OCI-LY7 (cell line): ENCODE data around the gene DAW1. TPM values are rescaled to one million over a fixed set of nuclear protein-coding genes. Genes with fewer than 3 reads are reported as not detected.

Source experiments
- BruUV-seq: library from RNA; stranded (reverse); fragments of 400-500 nt; replicated peaks from 2 replicates; lab custom pipeline; 2021; lab: Mats Ljungman, UMichigan
- CTCF ChIA-PET: fragments of 300-600 bp; sonication (Branson Sonifier 250); formaldehyde crosslinking; loops from one replicate; lab custom pipeline; 2022; ENCODE audit warnings: antibody characterized with exemption; ENCODE audit not compliant: unreplicated experiment; lab: Charles Lee
- POLR2A ChIA-PET: fragments of 300-600 bp; sonication (Branson Sonifier 250); formaldehyde crosslinking; loops from one replicate; lab custom pipeline; 2022; ENCODE audit warnings: antibody characterized with exemption; lab: Charles Lee
- DNase-seq: peaks from one replicate; pipeline ENCODE4 v3.0.0-alpha.2; 2015; ENCODE audit warnings: low spot score
- H2AFZ ChIP-seq: fragments of 200-600 bp; sonication (generic), shearing (Covaris generic); 2 replicates; pipeline ENCODE4 v1.6.1; 2014; ENCODE audit warnings: mild to moderate bottlenecking, antibody characterized with exemption, low read length, moderate library complexity
- H3K27ac ChIP-seq: fragments of 200-600 bp; sonication (generic); 2 replicates; pipeline ENCODE4 v1.5.1; 2014; ENCODE audit warnings: mixed run types, low read depth, mild to moderate bottlenecking, moderate library complexity, low read length, inconsistent platforms; ENCODE audit not compliant: poor library complexity, severe bottlenecking
- H3K36me3 ChIP-seq: fragments of 200-600 bp; sonication (generic); 2 replicates; pipeline ENCODE4 v1.6.1; 2014; ENCODE audit warnings: mild to moderate bottlenecking, antibody characterized with exemption, low read length, moderate library complexity, mixed read lengths; ENCODE audit not compliant: insufficient read depth
- H3K4me1 ChIP-seq: fragments of 200-600 bp; sonication (generic); 2 replicates; pipeline ENCODE4 v1.5.1; 2014; ENCODE audit warnings: mild to moderate bottlenecking, low read length; ENCODE audit not compliant: insufficient read depth, poor library complexity, severe bottlenecking
- H3K4me2 ChIP-seq: fragments of 200-600 bp; sonication (generic); 2 replicates; pipeline ENCODE4 v1.6.1; 2014; ENCODE audit warnings: mild to moderate bottlenecking, low read length
- H3K4me3 ChIP-seq: fragments of 200-600 bp; sonication (generic); 2 replicates; pipeline ENCODE4 v1.5.1; 2014; ENCODE audit warnings: mild to moderate bottlenecking, low read depth, low read length; ENCODE audit not compliant: poor library complexity, severe bottlenecking
- H3K79me2 ChIP-seq: fragments of 200-600 bp; sonication (generic); 2 replicates; pipeline ENCODE4 v1.6.1; 2016; ENCODE audit warnings: low read depth, mild to moderate bottlenecking, low read length, moderate library complexity, mixed read lengths; ENCODE audit not compliant: insufficient read depth
- H3K9me2 ChIP-seq: fragments of 200-600 bp; sonication (generic); 2 replicates; pipeline ENCODE4 v1.6.1; 2016; ENCODE audit warnings: mild to moderate bottlenecking, low read length, mixed read lengths; ENCODE audit not compliant: insufficient read depth
- H3K9me3 ChIP-seq: fragments of 200-600 bp; sonication (generic); 2 replicates; pipeline ENCODE4 v1.6.1; 2014; ENCODE audit warnings: mild to moderate bottlenecking, mixed run types, low read length, mixed read lengths
- H4K20me1 ChIP-seq: fragments of 200-600 bp; sonication (generic); 2 replicates; pipeline ENCODE4 v1.6.1; 2014; ENCODE audit warnings: mild to moderate bottlenecking, antibody characterized with exemption, low read length, moderate library complexity, mixed read lengths; ENCODE audit not compliant: insufficient read depth
- CTCF ChIP-seq: fragments of 200-600 bp; sonication (generic); conservative IDR thresholded peaks from 2 replicates; pipeline ENCODE4 v1.5.1; 2014; ENCODE audit warnings: mild to moderate bottlenecking, antibody characterized with exemption, low read length, moderate library complexity, mixed read lengths
- EZH2phosphoT487 ChIP-seq: fragments of 200-600 bp; sonication (generic); IDR thresholded peaks from 2 replicates; pipeline ENCODE4 v1.6.1; 2018; ENCODE audit warnings: low read depth, borderline replicate concordance, mild to moderate bottlenecking, mixed run types, antibody characterized with exemption, low read length, moderate library complexity, mixed read lengths
- intact Hi-C: fragments of 100-400 bp; cut with micrococcal nuclease; formaldehyde crosslinking; loops from one replicate; pipeline ENCODE4 v1.10.0; 2022; ENCODE audit not compliant: unreplicated experiment
- total RNA-seq, 2 experiments: library from RNA; depleted of rRNA in 1 of 2; stranded (reverse); fragments of >200 nt in 1 of 2; shearing (Covaris generic) in 1 of 2; gene quantifications; 2 replicates each; pipeline ENCODE4 v1.2.3, GENCODE V29; 2014 to 2022

Gene DAW1
- total RNA-seq, 2 experiments from 2014 or later = not detected

GRCh38 chr2:227888289-227888688, 16.9 kb downstream of the DAW1 start:
- H3K4me1 ChIP-seq = no peaks in the 10 kb centered on the region
- no peak overlapping the region for H3K4me3 ChIP-seq
- H4K20me1 ChIP-seq = no peaks in the 10 kb centered on the region
- ChIA-PET CTCF (no interaction called here), POLR2A (no interaction called here)
- no TSS peak for BruUV-seq
- no peak overlapping the region for H2AFZ ChIP-seq
- H3K27ac ChIP-seq = no peak overlapping the region
- no peaks in the 10 kb centered on the region for H3K9me2 ChIP-seq
- no peaks in the 10 kb centered on the region for H3K79me2 ChIP-seq
- H3K4me2 ChIP-seq = no peak overlapping the region
- no peaks in the 10 kb centered on the region for H3K36me3 ChIP-seq
- TF ChIP-seq CTCF = no peak
- TF ChIP-seq EZH2phosphoT487 = no peak
- intact Hi-C loops = loop anchor here (10.0 kb wide), 1 partner anchor 233 kb away; no protein-coding TSS in a partner anchor
- H3K9me3 ChIP-seq = no peaks in the 10 kb centered on the region
- no peak for DNase-seq

DNA sequence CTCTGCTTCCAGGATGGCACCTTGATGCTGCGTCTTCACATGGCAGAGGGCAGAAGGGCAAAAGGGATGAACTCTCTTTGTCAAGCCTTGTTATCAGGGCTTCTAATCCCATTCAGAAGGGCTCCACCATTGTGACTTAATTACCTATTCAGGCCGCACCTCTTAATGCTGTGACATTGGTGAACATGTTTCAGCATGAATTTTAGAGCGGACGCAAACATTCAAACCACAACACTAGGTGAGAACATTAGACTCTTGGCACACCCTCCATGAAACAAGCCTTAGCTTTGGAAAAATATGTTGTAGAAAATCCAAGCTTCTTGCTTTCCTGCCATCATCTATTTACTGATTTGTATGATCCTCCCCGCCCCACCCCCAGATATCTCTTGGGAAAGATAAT, 17.9 kb downstream of the DAW1 start:
- Histone ChIP-seq H3K4me3 (no peak overlapping the region), H3K79me2 (no peaks in the 10 kb centered on the region), H3K9me3 (no peaks in the 10 kb centered on the region), H3K27ac (no peak overlapping the region), H4K20me1 (no peaks in the 10 kb centered on the region), H3K36me3 (no peaks in the 10 kb centered on the region), H2AFZ (no peak overlapping the region), H3K9me2 (no peaks in the 10 kb centered on the region), H3K4me1 (no peaks in the 10 kb centered on the region), H3K4me2 (no peak overlapping the region)
- ChIA-PET CTCF (interaction anchor here (0.5 to 0.6 kb wide), 3 partner anchors 33 to 327 kb away, joined by 3 read pairs; no protein-coding TSS in a partner anchor), POLR2A (interaction anchor here (0.6 kb wide), 1 partner anchor 135 kb away, joined by 5 read pairs; no protein-coding TSS in a partner anchor)
- BruUV-seq = no TSS peak
- intact Hi-C loops = loop anchor here (10.0 kb wide), 1 partner anchor 235 kb away; no protein-coding TSS in a partner anchor
- TF ChIP-seq EZH2phosphoT487 (no peak), CTCF (no peak)
- DNase-seq = no peak

GRCh38 chr2:227890495-227891079, 19.2 kb downstream of the DAW1 start:
- Histone ChIP-seq H3K79me2 (no peaks in the 10 kb centered on the region), H3K4me1 (no peaks in the 10 kb centered on the region), H3K9me3 (no peaks in the 10 kb centered on the region), H4K20me1 (no peaks in the 10 kb centered on the region), H2AFZ (no peak overlapping the region), H3K4me3 (no peak overlapping the region), H3K27ac (no peak overlapping the region), H3K36me3 (no peaks in the 10 kb centered on the region), H3K4me2 (no peak overlapping the region), H3K9me2 (no peaks in the 10 kb centered on the region)
- POLR2A ChIA-PET = interaction anchor here (0.7 to 1.0 kb wide), 2 partner anchors 17 to 1024 kb away, joined by 3 read pairs; no protein-coding TSS in a partner anchor
- intact Hi-C loops = loop anchor here (5.0 kb wide), 1 partner anchor 1382 kb away; the partner anchor contains the start of gene PID1
- no TSS peak for BruUV-seq
- peak; percentile 64 for DNase-seq
- TF ChIP-seq CTCF (peak; percentile 85), EZH2phosphoT487 (no peak)
- CTCF ChIA-PET = no interaction called here
